Measurements from ENCODE around the gene SLC2A9. TPM values are rescaled to one million over a fixed set of nuclear protein-coding genes. Genes with fewer than 3 reads are reported as not detected.

The SLC2A9 gene
- total and polyA plus RNA-seq, 2 donors (not counting 1 experiment from before 2014, with no cell fraction given) = 2.3 to 3.9 TPM

DNA sequence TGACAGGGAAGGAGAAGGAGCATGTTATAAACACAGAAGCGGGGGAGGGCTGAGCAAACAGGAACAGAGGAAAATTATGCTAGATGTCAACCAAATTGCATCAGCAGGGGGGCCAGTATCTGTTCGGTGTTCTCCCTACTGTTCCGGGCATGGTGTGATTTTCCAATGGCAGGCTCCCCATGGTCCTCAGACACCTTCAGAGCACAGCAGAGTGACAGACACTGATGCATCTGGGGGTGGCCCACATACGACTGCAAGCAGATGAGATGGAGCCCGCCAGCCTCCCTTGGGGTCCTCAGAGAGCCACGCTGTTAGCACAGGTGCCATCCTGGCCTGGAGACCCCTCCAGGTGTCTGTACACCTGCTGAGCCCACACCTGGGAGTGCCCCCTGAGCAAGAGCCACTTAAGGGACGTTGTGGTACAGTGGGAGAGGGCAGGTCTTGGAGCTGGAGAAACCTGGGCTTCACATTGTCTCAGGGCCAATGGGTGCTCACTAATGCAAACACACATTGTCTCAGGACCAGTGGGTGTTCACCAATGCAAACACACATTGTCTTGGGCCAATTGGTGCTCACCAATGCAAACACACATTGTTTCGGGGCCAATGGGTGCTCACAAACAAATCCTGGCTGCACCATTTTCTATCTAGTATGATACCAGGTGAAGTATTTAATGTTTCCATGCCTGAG lies 95.4 kb downstream of the SLC2A9 start:
- H2AFZ ChIP-seq (ENCODE audit: low read length) = no peak overlapping the region
- TF ChIP-seq CTCF (conservative IDR thresholded peaks at IDR 0.05 in 1 of 2, IDR thresholded peaks at IDR 0.05 in 1 of 2; ENCODE audit: low read depth in 1 of 2, low read length in 2 of 2) (no peak), EZH2 (IDR thresholded peaks at IDR 0.05; ENCODE audit: low read length, missing control alignments) (no peak)
- no peaks in the 10 kb centered on the region for H3K36me3 ChIP-seq (ENCODE audit: control insufficient read depth, insufficient read depth, low read length)
- no peaks in the 10 kb centered on the region for H3K4me1 ChIP-seq (ENCODE audit: control insufficient read depth, extremely low read depth, insufficient read depth, low read length)
- no peak for DNase-seq (ENCODE audit: low read depth in 2 of 2)
- no peak overlapping the region for H3K27ac ChIP-seq (ENCODE audit: insufficient read depth, low read length)
- no peaks in the 10 kb centered on the region for H3K27me3 ChIP-seq (ENCODE audit: control insufficient read depth, insufficient read depth, low read length)
- H4K20me1 ChIP-seq (ENCODE audit: control insufficient read depth, extremely low read depth, insufficient read depth, low read length) = no peaks in the 10 kb centered on the region
- no peaks in the 10 kb centered on the region for H3K79me2 ChIP-seq (ENCODE audit: control insufficient read depth, insufficient read depth, low read length)
- H3K4me2 ChIP-seq (ENCODE audit: extremely low read depth, insufficient read depth, low read length) = no peak overlapping the region
- H3K4me3 ChIP-seq (replicated peaks in 1 of 4; ENCODE audit: control extremely low read depth in 1 of 4, insufficient read depth in 1 of 4, low read depth in 3 of 4, low read length in 4 of 4) = no peak overlapping the region
- H3K9me3 ChIP-seq (ENCODE audit: control insufficient read depth, insufficient read depth, low read depth, low read length) = no peaks in the 10 kb centered on the region
- no peak overlapping the region for H3K9ac ChIP-seq (ENCODE audit: insufficient read depth, low read length)

GRCh38 chr4:9924750-9925149 lies 96.5 kb downstream of the SLC2A9 start:
- H4K20me1 ChIP-seq (ENCODE audit: control insufficient read depth, extremely low read depth, insufficient read depth, low read length) = no peaks in the 10 kb centered on the region
- H3K4me3 ChIP-seq (replicated peaks in 1 of 4; ENCODE audit: control extremely low read depth in 1 of 4, insufficient read depth in 1 of 4, low read depth in 3 of 4, low read length in 4 of 4) = no peak overlapping the region
- H3K27me3 ChIP-seq (ENCODE audit: control insufficient read depth, insufficient read depth, low read length) = no peaks in the 10 kb centered on the region
- no peak overlapping the region for H3K27ac ChIP-seq (ENCODE audit: insufficient read depth, low read length)
- H3K9ac ChIP-seq (ENCODE audit: insufficient read depth, low read length) = no peak overlapping the region
- H3K9me3 ChIP-seq (ENCODE audit: control insufficient read depth, insufficient read depth, low read depth, low read length) = no peaks in the 10 kb centered on the region
- TF ChIP-seq EZH2 (IDR thresholded peaks at IDR 0.05; ENCODE audit: low read length, missing control alignments) (no peak), CTCF (conservative IDR thresholded peaks at IDR 0.05 in 1 of 2, IDR thresholded peaks at IDR 0.05 in 1 of 2; ENCODE audit: low read depth in 1 of 2, low read length in 2 of 2) (no peak)
- DNase-seq (ENCODE audit: low read depth in 2 of 2) = peak in 1 of 2 donors; percentile 36
- H3K4me1 ChIP-seq (ENCODE audit: control insufficient read depth, extremely low read depth, insufficient read depth, low read length) = no peaks in the 10 kb centered on the region
- no peak overlapping the region for H3K4me2 ChIP-seq (ENCODE audit: extremely low read depth, insufficient read depth, low read length)
- H3K36me3 ChIP-seq (ENCODE audit: control insufficient read depth, insufficient read depth, low read length) = no peaks in the 10 kb centered on the region
- H3K79me2 ChIP-seq (ENCODE audit: control insufficient read depth, insufficient read depth, low read length) = no peaks in the 10 kb centered on the region
- H2AFZ ChIP-seq (ENCODE audit: low read length) = no peak overlapping the region

GRCh38 chr4:9923195-9923812 lies 98.0 kb downstream of the SLC2A9 start:
- Histone ChIP-seq H3K4me1 (ENCODE audit: control insufficient read depth, extremely low read depth, insufficient read depth, low read length) (no peaks in the 10 kb centered on the region), H2AFZ (ENCODE audit: low read length) (no peak overlapping the region), H3K4me2 (ENCODE audit: extremely low read depth, insufficient read depth, low read length) (no peak overlapping the region), H4K20me1 (ENCODE audit: control insufficient read depth, extremely low read depth, insufficient read depth, low read length) (no peaks in the 10 kb centered on the region), H3K9ac (ENCODE audit: insufficient read depth, low read length) (no peak overlapping the region), H3K36me3 (ENCODE audit: control insufficient read depth, insufficient read depth, low read length) (no peaks in the 10 kb centered on the region), H3K79me2 (ENCODE audit: control insufficient read depth, insufficient read depth, low read length) (no peaks in the 10 kb centered on the region), H3K27ac (ENCODE audit: insufficient read depth, low read length) (no peak overlapping the region), H3K9me3 (ENCODE audit: control insufficient read depth, insufficient read depth, low read depth, low read length) (no peaks in the 10 kb centered on the region), H3K4me3 (replicated peaks in 1 of 4; ENCODE audit: control extremely low read depth in 1 of 4, insufficient read depth in 1 of 4, low read depth in 3 of 4, low read length in 4 of 4) (no peak overlapping the region), H3K27me3 (ENCODE audit: control insufficient read depth, insufficient read depth, low read length) (no peaks in the 10 kb centered on the region)
- no peak for DNase-seq (ENCODE audit: low read depth in 2 of 2)
- TF ChIP-seq CTCF (conservative IDR thresholded peaks at IDR 0.05 in 1 of 2, IDR thresholded peaks at IDR 0.05 in 1 of 2; ENCODE audit: low read depth in 1 of 2, low read length in 2 of 2) (no peak), EZH2 (IDR thresholded peaks at IDR 0.05; ENCODE audit: low read length, missing control alignments) (no peak)
